Thyroid gland (tissue), 4 donors: ENCODE data around the gene CIRBP.
"Not testable (repeated sequence)": the region's sequence is repeated elsewhere in the genome, so short reads cannot be mapped to it uniquely, and the experiment has no call there.

Experiments
- CTCF ChIP-seq, 6 experiments: fragments of 200-600 bp in 3 of 6; fragments of 450-650 bp in 3 of 6; sonication (generic) in 3 of 6; IDR thresholded peaks; one replicate each; pipeline ENCODE4 v1.5.1; 2016 to 2019; ENCODE audit warnings: antibody characterized with exemption in 6 of 6, mild to moderate bottlenecking in 2 of 6, inconsistent platforms in 1 of 6, moderate library complexity in 1 of 6
- POLR2A ChIP-seq, 2 donors: fragments of 450-650 bp; IDR thresholded peaks; one replicate each; pipeline ENCODE4 v1.6.1; 2017; ENCODE audit warnings: antibody characterized with exemption in 2 of 2, mild to moderate bottlenecking in 2 of 2, moderate library complexity in 1 of 2

- not testable (repeated sequence) for TF ChIP-seq POLR2A, CTCF (IDR thresholded peaks at IDR 0.05)
Measured at GRCh38 chr19:1320282-1320650, 51.1 kb downstream of the CIRBP start.
